Activated B cell treated with CpG ODN at 0.5 μM for 24 hours (primary cell): Measurements from ENCODE around the gene TSPAN15. TPM values are rescaled to one million over a fixed set of nuclear protein-coding genes. Genes with fewer than 3 reads are reported as not detected.
A peak's percentile ranks its signal among the peaks of the same experiment; 100 is the strongest.

Experiments used
- ATAC-seq: fragments of 200-7000 bp; cut with Tn5 transposase; one replicate; pipeline ENCODE4 v1.10.0; 2021; ENCODE audit warnings: low read depth, mild to moderate bottlenecking, moderate library complexity
- CTCF ChIA-PET: fragments of 350-600 bp; sonication (Branson Sonifier 250); formaldehyde crosslinking; loops from one replicate; lab custom pipeline; 2021; ENCODE audit warnings: antibody characterized with exemption; lab: Charles Lee
- POLR2A ChIA-PET: fragments of 350-600 bp; sonication (Branson Sonifier 250); formaldehyde crosslinking; loops from one replicate; lab custom pipeline; 2021; ENCODE audit warnings: antibody characterized with exemption; lab: Charles Lee
- DNase-seq: peaks from one replicate; pipeline ENCODE4 v3.0.0; 2022
- H3K27ac Mint-ChIP-seq: one replicate; pipeline ENCODE4 v1.8.0; 2020; ENCODE audit warnings: mixed read lengths
- H3K27me3 Mint-ChIP-seq: one replicate; pipeline ENCODE4 v1.8.0; 2021; ENCODE audit warnings: mixed read lengths
- H3K36me3 Mint-ChIP-seq: one replicate; pipeline ENCODE4 v1.8.0; 2021; ENCODE audit warnings: low read depth, mixed read lengths
- H3K4me1 Mint-ChIP-seq: one replicate; pipeline ENCODE4 v1.8.0; 2021; ENCODE audit warnings: mixed read lengths
- H3K4me3 Mint-ChIP-seq: one replicate; pipeline ENCODE4 v1.8.0; 2020; ENCODE audit warnings: mild to moderate bottlenecking, mixed read lengths
- H3K9me3 Mint-ChIP-seq: one replicate; pipeline ENCODE4 v1.8.0; 2020; ENCODE audit warnings: mixed read lengths
- CTCF ChIP-seq: fragments of 200-600 bp; IDR thresholded peaks from one replicate; pipeline ENCODE4 v1.8.0; 2022; ENCODE audit warnings: antibody characterized with exemption, mild to moderate bottlenecking
- intact Hi-C: fragments of 100-400 bp; cut with micrococcal nuclease; formaldehyde crosslinking; loops from one replicate; pipeline ENCODE4 v1.15.1; 2024
- total RNA-seq: library from RNA; stranded (reverse); gene quantifications from 2 replicates; pipeline ENCODE4 v1.2.3, GENCODE V29; 2022

The TSPAN15 gene
- total RNA-seq, 1 donor from 2014 or later = 0.35 TPM

- Mint-ChIP-seq H3K9me3 (no peaks in the 10 kb centered on the region), H3K4me3 (no peak overlapping the region), H3K27ac (no peak overlapping the region), H3K4me1 (peaks cover 18% of the 10 kb centered on the region), H3K36me3 (peaks cover 28% of the 10 kb centered on the region), H3K27me3 (no peaks in the 10 kb centered on the region)
- ATAC-seq (no peak), DNase-seq (no peak)
- intact Hi-C loops = loop anchor here (5.0 kb wide), 2 partner anchors 827 to 878 kb away; partner anchors contain the start of genes PPA1 and SLC25A16
- ChIA-PET POLR2A (no interaction called here), CTCF (interaction anchor here (4.2 kb wide), 1 partner anchor 12 kb away, joined by 15 read pairs; no protein-coding TSS in a partner anchor)
- no peak for TF ChIP-seq CTCF
These were observed 46.0 kb upstream of the TSPAN15 start for GRCh38 chr10:69405221-69405620.

DNA sequence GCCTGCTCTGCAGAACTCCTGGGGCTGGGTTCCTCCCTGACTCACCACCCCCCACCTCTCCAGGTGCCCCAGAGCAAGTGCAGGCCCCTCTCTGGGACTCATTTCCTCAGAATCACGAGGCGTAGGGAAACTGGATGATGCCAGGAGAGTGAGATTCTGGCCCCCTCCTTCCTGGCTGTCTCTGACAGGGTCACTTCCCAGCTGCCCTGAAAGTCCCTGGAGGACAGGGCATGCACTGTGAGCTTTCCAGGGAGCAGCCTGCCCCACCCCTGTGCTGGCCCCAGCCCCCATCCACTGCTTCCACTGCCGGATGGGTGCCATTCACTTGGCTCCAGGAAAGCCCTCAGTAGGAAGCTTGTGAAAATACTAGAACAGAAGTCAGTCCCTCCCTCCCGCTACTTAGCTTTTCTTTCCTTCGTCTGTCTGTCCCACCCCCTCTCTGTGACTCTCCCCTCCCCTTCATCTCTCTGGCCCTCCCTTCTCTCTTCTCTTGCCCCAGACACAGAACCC lies 44.9 kb upstream of the TSPAN15 start:
- Mint-ChIP-seq H3K27me3 (no peaks in the 10 kb centered on the region), H3K9me3 (no peaks in the 10 kb centered on the region), H3K27ac (no peak overlapping the region), H3K4me1 (peaks cover 25% of the 10 kb centered on the region), H3K36me3 (peaks cover 17% of the 10 kb centered on the region), H3K4me3 (no peak overlapping the region)
- intact Hi-C loops = loop anchor here (5.0 kb wide), 2 partner anchors 826 to 879 kb away; partner anchors contain the start of genes PPA1 and SLC25A16
- ATAC-seq (no peak), DNase-seq (no peak)
- ChIA-PET POLR2A (interaction anchor here (0.7 kb wide), 1 partner anchor 182 kb away, joined by 13 read pairs; no protein-coding TSS in a partner anchor), CTCF (interaction anchor here (1.4 to 4.2 kb wide), 3 partner anchors 13 to 167 kb away, joined by 4 to 20 read pairs (median 15); no protein-coding TSS in a partner anchor)
- no peak for TF ChIP-seq CTCF

- DNase-seq = no peak
- POLR2A ChIA-PET = interaction anchor here (0.7 to 1.9 kb wide), 4 partner anchors 79 to 1075 kb away, joined by 4 to 13 read pairs (median 5); partner anchors contain the start of gene HNRNPH3
- peaks cover 25% of the 10 kb centered on the region for H3K4me1 Mint-ChIP-seq
- ATAC-seq = no peak
- TF ChIP-seq CTCF = no peak
- H3K4me3 Mint-ChIP-seq = no peak overlapping the region
- no peak overlapping the region for H3K27ac Mint-ChIP-seq
- no peaks in the 10 kb centered on the region for H3K27me3 Mint-ChIP-seq
- CTCF ChIA-PET = interaction anchor here (1.2 to 4.2 kb wide), 6 partner anchors 14 to 178 kb away, joined by 3 to 20 read pairs (median 7); no protein-coding TSS in a partner anchor
- intact Hi-C loops = loop anchor here (1.0 to 5.0 kb wide), 3 partner anchors 232 to 880 kb away; partner anchors contain the start of genes PPA1 and SLC25A16
- no peaks in the 10 kb centered on the region for H3K9me3 Mint-ChIP-seq
- H3K36me3 Mint-ChIP-seq = peaks cover 12% of the 10 kb centered on the region
These were observed 44.3 kb upstream of the TSPAN15 start for GRCh38 chr10:69406816-69407580.

DNA sequence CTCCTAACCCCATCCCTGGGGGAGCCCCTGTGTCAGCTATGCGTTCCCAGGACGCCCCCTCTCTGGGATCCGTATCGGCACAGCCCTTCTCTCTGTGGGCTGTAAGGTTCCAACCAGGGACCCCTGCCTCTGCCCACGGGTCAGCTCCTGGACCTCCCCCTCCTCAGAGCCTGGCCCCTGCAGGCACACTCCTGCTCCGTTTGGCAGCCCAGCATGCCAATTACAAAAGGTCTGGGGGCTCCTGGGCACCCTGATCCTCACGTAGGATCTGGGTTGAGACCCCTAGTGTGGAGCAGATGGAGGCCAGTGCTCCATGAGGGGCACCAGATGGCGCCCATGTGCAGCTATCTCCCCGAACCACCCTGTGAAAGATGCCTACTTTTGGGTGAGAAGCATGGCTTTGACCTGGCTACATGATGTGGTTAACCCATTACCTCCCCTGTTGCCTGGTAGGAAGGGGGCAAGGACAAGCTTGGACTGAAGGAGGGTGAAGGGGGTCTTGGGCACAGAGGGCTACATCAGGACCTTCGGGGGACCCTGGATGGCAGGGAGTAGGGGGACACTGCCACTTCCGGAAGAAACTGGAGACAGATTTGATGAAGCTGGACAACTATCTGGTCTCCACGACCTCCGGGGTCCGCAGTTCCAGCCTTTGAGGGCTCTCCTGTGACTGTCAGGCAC lies 43.5 kb upstream of the TSPAN15 start:
- DNase-seq = no peak
- no peaks in the 10 kb centered on the region for H3K9me3 Mint-ChIP-seq
- CTCF ChIA-PET = interaction anchor here (0.9 to 4.2 kb wide), 6 partner anchors 15 to 230 kb away, joined by 3 to 20 read pairs (median 7); no protein-coding TSS in a partner anchor

More for the DNA sequence above, 43.5 kb upstream of the TSPAN15 start:
- peaks cover 5% of the 10 kb centered on the region for H3K36me3 Mint-ChIP-seq
- intact Hi-C loops = loop anchor here (1.0 to 5.0 kb wide), 8 partner anchors 89 to 880 kb away; partner anchors contain the start of genes CCAR1, PPA1, SAR1A and SLC25A16
- H3K27ac Mint-ChIP-seq = peak overlapping the region; percentile 20
- POLR2A ChIA-PET = interaction anchor here (0.6 to 1.9 kb wide), 12 partner anchors 8 to 1076 kb away, joined by 3 to 12 read pairs (median 6); partner anchors contain the start of genes DDX21, HNRNPH3 and SUPV3L1
- H3K4me1 Mint-ChIP-seq = peaks cover 25% of the 10 kb centered on the region
- no peak for TF ChIP-seq CTCF
- peak overlapping the region; percentile 50 for H3K4me3 Mint-ChIP-seq
- H3K27me3 Mint-ChIP-seq = no peaks in the 10 kb centered on the region
- no peak for ATAC-seq
